IPS DF 4.7 (cell line): ENCODE data around the gene DCP1A.

Experiments used
- DNase-seq: peaks from one replicate; pipeline ENCODE4 v3.0.0-alpha.2; 2013; ENCODE audit warnings: low spot score; ENCODE audit errors: extremely low read depth

The DCP1A gene

GRCh38 chr3:53247619-53248018 is 99.7 kb downstream of the DCP1A start:
- no peak for DNase-seq

- no peak for DNase-seq
These were observed 103.1 kb downstream of the DCP1A start for GRCh38 chr3:53244271-53244670.

- DNase-seq, result no peak
These were observed 103.6 kb downstream of the DCP1A start for GRCh38 chr3:53243785-53244184.

GRCh38 chr3:53243165-53243564 is 104.2 kb downstream of the DCP1A start:
- DNase-seq, result no peak

GRCh38 chr3:53242642-53243041 is 104.7 kb downstream of the DCP1A start:
- no peak for DNase-seq

- no peak for DNase-seq
These were observed 105.2 kb downstream of the DCP1A start for GRCh38 chr3:53242155-53242554.

GRCh38 chr3:53240989-53241972 is 106.1 kb downstream of the DCP1A start:
- DNase-seq, result no peak

- DNase-seq, result no peak
These were observed 107.5 kb downstream of the DCP1A start for GRCh38 chr3:53239800-53240199.

GRCh38 chr3:53238886-53239285 is 108.5 kb downstream of the DCP1A start:
- DNase-seq, result no peak

- no peak for DNase-seq
These were observed 109.1 kb downstream of the DCP1A start for GRCh38 chr3:53238051-53238850.

GRCh38 chr3:53236112-53236841 is 111.1 kb downstream of the DCP1A start:
- no peak for DNase-seq

GRCh38 chr3:53235545-53235944 is 111.8 kb downstream of the DCP1A start:
- no peak for DNase-seq

GRCh38 chr3:53234841-53235232 is 112.5 kb downstream of the DCP1A start:
- DNase-seq, result no peak

- no peak for DNase-seq
These were observed 113.1 kb downstream of the DCP1A start for GRCh38 chr3:53234130-53234840.
